Heart right ventricle (tissue), 16 donors: Measurements from ENCODE around the gene KRT77. TPM values are rescaled to one million over a fixed set of nuclear protein-coding genes. Genes with fewer than 3 reads are reported as not detected.
A peak's percentile ranks its signal among the peaks of the same experiment; 100 is the strongest.

ENCODE experiments used
- ATAC-seq, 8 donors: fragments of 200-7000 bp; cut with Tn5 transposase; one replicate each; pipeline ENCODE4 v1.9.1; 2020; ENCODE audit warnings: mild to moderate bottlenecking in 8 of 8, moderate library complexity in 8 of 8, moderate number of reproducible peaks in 1 of 8
- DNase-seq, 2 donors: peaks; one replicate each; pipeline ENCODE4 v3.0.0-alpha.2; 2020
- H3K27ac ChIP-seq, 10 donors: fragments of 200-600 bp; sonication (generic) in 2 of 10; one replicate each; pipeline versions ENCODE4 v1.5.0 to v1.8.0; 2020 to 2022; ENCODE audit warnings: mild to moderate bottlenecking in 3 of 10
- H3K27me3 ChIP-seq, 7 donors: fragments of 200-600 bp; one replicate each; pipeline ENCODE4 v1.8.0; 2021 to 2022; ENCODE audit warnings: mild to moderate bottlenecking in 2 of 7
- H3K36me3 ChIP-seq, 9 donors: fragments of 200-600 bp; sonication (generic) in 1 of 9; one replicate each; pipeline versions ENCODE4 v1.5.0 to v1.8.0; 2020 to 2022; ENCODE audit warnings: mild to moderate bottlenecking in 2 of 9
- H3K4me1 ChIP-seq, 9 donors: fragments of 200-600 bp; sonication (generic) in 1 of 9; one replicate each; pipeline versions ENCODE4 v1.5.0 to v1.8.0; 2020 to 2022; ENCODE audit warnings: mild to moderate bottlenecking in 4 of 9
- H3K4me3 ChIP-seq, 10 donors: fragments of 200-600 bp; sonication (generic) in 2 of 10; one replicate each; pipeline versions ENCODE4 v1.5.0 to v1.8.0; 2020 to 2022; ENCODE audit warnings: mild to moderate bottlenecking in 7 of 10, moderate library complexity in 2 of 10
- H3K9me3 ChIP-seq, 11 donors: fragments of 200-600 bp in 10 of 11; sonication (generic) in 2 of 11; one replicate each; pipeline versions ENCODE4 v1.5.0 to v1.8.0; 2013 to 2022; ENCODE audit warnings: mild to moderate bottlenecking in 2 of 11, control low read depth in 1 of 11, moderate library complexity in 1 of 11
- CTCF ChIP-seq, 9 donors: fragments of 200-600 bp; sonication (generic) in 2 of 9; IDR thresholded peaks; one replicate each; pipeline versions ENCODE4 v1.5.0 to v1.8.0; 2021 to 2022; ENCODE audit warnings: antibody characterized with exemption in 9 of 9, mild to moderate bottlenecking in 5 of 9, moderate library complexity in 1 of 9
- WGBS, 2 donors: extraction: QIAGEN DNeasy Blood & Tissue Kit; methylation state at CpG; one replicate each; pipeline ENCODE4 v1.1.7; 2013; ENCODE audit warnings: inconsistent platforms in 1 of 2; 5-methylcytosine and 5-hydroxymethylcytosine counted together
- intact Hi-C, 10 donors: fragments of 100-400 bp; cut with DNase I; formaldehyde crosslinking; loops; one replicate each; pipeline versions ENCODE4 v1.11.1 to v1.14.2; 2022
- polyA plus RNA-seq, 2 donors: library from polyadenylated mRNA; stranded (reverse); fragments of 200-250 nt; gene quantifications; one replicate each; pipeline ENCODE4 v1.2.3, GENCODE V29; 2013
- total RNA-seq, 10 donors: library from RNA; stranded (reverse); fragmentation: NEBNext Ultra II Directional in 3 of 10; extraction: Animal tissue kit (Norgen Biotek cat#: 25700) in 3 of 10; gene quantifications; one replicate each; pipeline versions ENCODE4 v1.2.1 to v1.2.4, GENCODE V29; 2021 to 2023
- donor health status: Arrhythmogenic right ventricular cardiomyopathy.
- donor health status: ischemic (EF 13 %, LVEDD 7.1; RV severe dilation, severe dysfunction).
- donor health status: healthy with polysubstance abuse.
- donor health status: DM: no; HTN: yes; CAD: no.
- donor health status: DM: no; HTN: no; CAD: no.
- donor health status: ischemic (EF 25% LVEDD 6.9; RV normal size, moderate dysfunction).
- donor health status: ischemic (EF 25% LVEDD 5.7; RV mildly dilated, moderate dysfunction).
- donor health status: healthy.
- donor health status: DM: yes; HTN: yes; CAD: no.
- donor health status: Ischemic cardiomyopathy.
- donor health status: ischemic (EF 35%, LVEDD 5.7; RV mildly dilated, moderate dysfunction).
- donor health status: nonischemic (EF 11% LVEDD 7.7; RV severe dilation, severe dysfunction).
- donor health status: DM: yes; HTN: yes; CAD: no.
- donor health status: PGD.
- donor health status: ischemic (EF 29% LVEDD 5.4; RV normal size, mild dysfunction).
- donor health status: nonischemic (EF 23%, LVEDD 6.1; RV moderate dilation, normal function).

Gene KRT77
- total and polyA plus RNA-seq, 12 donors = 0.08 TPM; not detected in 11

GRCh38 chr12:52742196-52742580, 38.9 kb upstream of the KRT77 start:
- ATAC-seq (no peak), DNase-seq (no peak)
- WGBS, 2 donors = 70 to 75% methylated on average over 7 of the region's 7 CpGs
- intact Hi-C loops = no loop called here
- Histone ChIP-seq H3K27me3 (peaks cover 0 to 42% (median 23%) of the 10 kb centered on the region in 7 donors), H3K4me1 (no peaks in the 10 kb centered on the region), H3K36me3 (no peaks in the 10 kb centered on the region), H3K9me3 (no peaks in the 10 kb centered on the region), H3K27ac (no peak overlapping the region), H3K4me3 (no peak overlapping the region)
- no peak for TF ChIP-seq CTCF (IDR thresholded peaks at IDR 0.05)

GRCh38 chr12:52741375-52742195, 38.3 kb upstream of the KRT77 start:
- no peaks in the 10 kb centered on the region for H3K36me3 ChIP-seq
- DNase-seq (peak; percentile 51 to 54), ATAC-seq (peak in 3 of 8 donors; percentile 39 to 62 (median 54))
- intact Hi-C loops = no loop called here
- no peak overlapping the region for H3K4me3 ChIP-seq
- peaks cover 0 to 41% (median 22%) of the 10 kb centered on the region in 7 donors for H3K27me3 ChIP-seq
- H3K27ac ChIP-seq = no peak overlapping the region
- no peaks in the 10 kb centered on the region for H3K4me1 ChIP-seq
- 15 to 18% methylated on average over 16 of the region's 16 CpGs for WGBS, 2 donors
- TF ChIP-seq CTCF (IDR thresholded peaks at IDR 0.05) = no peak
- no peaks in the 10 kb centered on the region for H3K9me3 ChIP-seq

GRCh38 chr12:52740584-52740983, 37.3 kb upstream of the KRT77 start:
- DNase-seq = no peak
- no peak for ATAC-seq
- Histone ChIP-seq H3K9me3 (no peaks in the 10 kb centered on the region), H3K27me3 (peaks cover 0 to 45% (median 22%) of the 10 kb centered on the region in 7 donors), H3K27ac (no peak overlapping the region), H3K4me1 (no peaks in the 10 kb centered on the region), H3K4me3 (no peak overlapping the region), H3K36me3 (no peaks in the 10 kb centered on the region)
- no peak for TF ChIP-seq CTCF (IDR thresholded peaks at IDR 0.05)
- intact Hi-C loops = no loop called here

GRCh38 chr12:52739963-52740362, 36.6 kb upstream of the KRT77 start:
- intact Hi-C loops = no loop called here
- Histone ChIP-seq H3K9me3 (no peaks in the 10 kb centered on the region), H3K4me1 (no peaks in the 10 kb centered on the region), H3K36me3 (no peaks in the 10 kb centered on the region), H3K27me3 (peaks cover 0 to 51% (median 25%) of the 10 kb centered on the region in 7 donors), H3K27ac (no peak overlapping the region), H3K4me3 (no peak overlapping the region)
- ATAC-seq (no peak), DNase-seq (no peak)
- no peak for TF ChIP-seq CTCF (IDR thresholded peaks at IDR 0.05)
